Astrocyte (in vitro differentiated cells and primary cell): ENCODE results near the gene CITED1. TPM values are rescaled to one million over a fixed set of nuclear protein-coding genes. Genes with fewer than 3 reads are reported as not detected.

ENCODE experiments used
- DNase-seq: peaks from one replicate; pipeline ENCODE4 v3.0.0-alpha.2; 2010; ENCODE audit warnings: low read depth
- FAIRE-seq: peaks from 2 replicates; lab custom pipeline; 2011; peaks lifted over from hg19 to GRCh38; lab: Jason Lieb, UNC
- H2AFZ ChIP-seq: 2 replicates; pipeline ENCODE4 v1.6.0; 2012; ENCODE audit warnings: low read depth, low read length, inconsistent platforms
- H3K27ac ChIP-seq: 2 replicates; pipeline ENCODE4 v1.5.1; 2011; ENCODE audit warnings: low read depth, low read length, inconsistent platforms
- H3K27me3 ChIP-seq: 2 replicates; pipeline ENCODE4 v1.6.0; 2011; ENCODE audit warnings: low read length, inconsistent platforms; ENCODE audit not compliant: insufficient read depth
- H3K36me3 ChIP-seq: 2 replicates; pipeline ENCODE4 v1.5.1; 2011; ENCODE audit warnings: low read length, inconsistent platforms; ENCODE audit not compliant: insufficient read depth
- H3K4me1 ChIP-seq: 2 replicates; pipeline ENCODE4 v1.5.1; 2011; ENCODE audit warnings: low read length, inconsistent platforms; ENCODE audit not compliant: insufficient read depth
- H3K4me2 ChIP-seq: 2 replicates; pipeline ENCODE4 v1.6.0; 2012; ENCODE audit warnings: low read length, inconsistent platforms
- H3K4me3 ChIP-seq: 2 replicates; pipeline ENCODE4 v1.5.1; 2011; ENCODE audit warnings: low read depth, mild to moderate bottlenecking, low read length, inconsistent platforms; ENCODE audit not compliant: insufficient read depth
- H3K79me2 ChIP-seq: 2 replicates; pipeline ENCODE4 v1.6.0; 2012; ENCODE audit warnings: mild to moderate bottlenecking, low read length, inconsistent platforms; ENCODE audit not compliant: insufficient read depth
- H3K9ac ChIP-seq: 2 replicates; pipeline ENCODE4 v1.6.0; 2012; ENCODE audit warnings: mild to moderate bottlenecking, low read length, inconsistent platforms
- H3K9me3 ChIP-seq: 2 replicates; pipeline ENCODE4 v1.5.1; 2012; ENCODE audit warnings: low read depth, mild to moderate bottlenecking, low read length, inconsistent platforms; ENCODE audit not compliant: insufficient read depth
- H4K20me1 ChIP-seq: 2 replicates; pipeline ENCODE4 v1.6.0; 2012; ENCODE audit warnings: low read length, inconsistent platforms; ENCODE audit not compliant: insufficient read depth
- H3K27ac Mint-ChIP-seq: one replicate; pipeline ENCODE4 v1.8.0; 2021; ENCODE audit warnings: mild to moderate bottlenecking, mixed read lengths; ENCODE audit not compliant: unreplicated experiment
- H3K27me3 Mint-ChIP-seq: one replicate; pipeline ENCODE4 v1.8.0; 2021; ENCODE audit warnings: low read depth, mixed read lengths; ENCODE audit not compliant: unreplicated experiment
- H3K36me3 Mint-ChIP-seq: one replicate; pipeline ENCODE4 v1.8.0; 2021; ENCODE audit warnings: low read depth, mixed read lengths; ENCODE audit not compliant: unreplicated experiment
- H3K4me1 Mint-ChIP-seq: one replicate; pipeline ENCODE4 v1.8.0; 2021; ENCODE audit warnings: low read depth, mixed read lengths; ENCODE audit not compliant: unreplicated experiment
- H3K4me3 Mint-ChIP-seq: one replicate; pipeline ENCODE4 v1.8.0; 2021; ENCODE audit warnings: mild to moderate bottlenecking, moderate library complexity, mixed read lengths; ENCODE audit not compliant: unreplicated experiment
- H3K9me3 Mint-ChIP-seq: one replicate; pipeline ENCODE4 v1.8.0; 2021; ENCODE audit warnings: mild to moderate bottlenecking, mixed read lengths; ENCODE audit not compliant: unreplicated experiment
- CTCF ChIP-seq: IDR thresholded peaks from 2 replicates; pipeline ENCODE4 v1.5.1; 2011; ENCODE audit warnings: low read depth, mild to moderate bottlenecking, inconsistent platforms, low read length, moderate library complexity; ENCODE audit not compliant: insufficient read depth
- EZH2 ChIP-seq: IDR thresholded peaks from 2 replicates; pipeline ENCODE4 v1.6.1; 2012; ENCODE audit warnings: mild to moderate bottlenecking, low read length, inconsistent platforms; ENCODE audit not compliant: insufficient read depth
- total RNA-seq: library from RNA; stranded (reverse); gene quantifications from 2 replicates; pipeline ENCODE4 v1.2.1, GENCODE V29; 2021

The CITED1 gene
- total RNA-seq, 1 donor from 2014 or later, result not detected

GRCh38 chrX:72313707-72314641 is 8.3 kb upstream of the CITED1 start:
- no peaks in the 10 kb centered on the region for H3K4me1 Mint-ChIP-seq
- no peaks in the 10 kb centered on the region for H4K20me1 ChIP-seq
- no peaks in the 10 kb centered on the region for H3K9me3 Mint-ChIP-seq
- H3K27me3 Mint-ChIP-seq, result peaks cover 24% of the 10 kb centered on the region
- DNase-seq (no peak), FAIRE-seq (peak; percentile 32)
- no peaks in the 10 kb centered on the region for H3K36me3 Mint-ChIP-seq
- H3K4me1 ChIP-seq, result peaks cover 4% of the 10 kb centered on the region
- H3K79me2 ChIP-seq, result no peaks in the 10 kb centered on the region
- no peak overlapping the region for H3K4me2 ChIP-seq
- H3K27ac ChIP-seq, result no peak overlapping the region
- no peak overlapping the region for H3K4me3 Mint-ChIP-seq
- H3K27ac Mint-ChIP-seq, result no peak overlapping the region
- no peak overlapping the region for H3K9ac ChIP-seq
- H3K4me3 ChIP-seq, result no peak overlapping the region
- no peak overlapping the region for H2AFZ ChIP-seq
- H3K9me3 ChIP-seq, result no peaks in the 10 kb centered on the region
- peaks cover 5% of the 10 kb centered on the region for H3K27me3 ChIP-seq
- TF ChIP-seq CTCF (no peak), EZH2 (no peak)
- no peaks in the 10 kb centered on the region for H3K36me3 ChIP-seq

- peaks cover 32% of the 10 kb centered on the region for H3K27me3 Mint-ChIP-seq
- H3K9ac ChIP-seq, result no peak overlapping the region
- TF ChIP-seq CTCF (no peak), EZH2 (no peak)
- H3K4me1 Mint-ChIP-seq, result no peaks in the 10 kb centered on the region
- H3K79me2 ChIP-seq, result no peaks in the 10 kb centered on the region
- no peaks in the 10 kb centered on the region for H3K9me3 ChIP-seq
- no peaks in the 10 kb centered on the region for H3K36me3 ChIP-seq
- no peaks in the 10 kb centered on the region for H3K9me3 Mint-ChIP-seq
- H3K4me3 Mint-ChIP-seq, result no peak overlapping the region
- H3K27me3 ChIP-seq, result peaks cover 15% of the 10 kb centered on the region
- no peak for FAIRE-seq
- no peak overlapping the region for H3K4me2 ChIP-seq
- no peak overlapping the region for H2AFZ ChIP-seq
- no peaks in the 10 kb centered on the region for H4K20me1 ChIP-seq
- no peak overlapping the region for H3K4me3 ChIP-seq
- peaks cover 7% of the 10 kb centered on the region for H3K4me1 ChIP-seq
- H3K27ac ChIP-seq, result no peak overlapping the region
- H3K27ac Mint-ChIP-seq, result no peak overlapping the region
- H3K36me3 Mint-ChIP-seq, result no peaks in the 10 kb centered on the region
- no peak for DNase-seq
Measured at GRCh38 chrX:72312311-72312940, 6.7 kb upstream of the CITED1 start.
